Hepatocyte (in vitro differentiated cells): ENCODE data around the gene ERBB4. TPM values are rescaled to one million over a fixed set of nuclear protein-coding genes. Genes with fewer than 3 reads are reported as not detected.

ENCODE experiments used
- DNase-seq: peaks from one replicate; pipeline ENCODE4 v3.0.0-alpha.2; 2016; ENCODE audit warnings: low spot score
- H2AFZ ChIP-seq: fragments of 200-600 bp; sonication (generic); 2 replicates; pipeline ENCODE4 v1.6.0; 2016; ENCODE audit warnings: antibody characterized with exemption, mild to moderate bottlenecking
- H3K27ac ChIP-seq: fragments of 200-600 bp; sonication (generic); 2 replicates; pipeline ENCODE4 v1.5.1; 2016; ENCODE audit warnings: mild to moderate bottlenecking
- H3K27me3 ChIP-seq: fragments of 200-600 bp; sonication (generic); 2 replicates; pipeline ENCODE4 v1.6.1; 2016
- H3K36me3 ChIP-seq: fragments of 200-600 bp; sonication (generic); replicated peaks from 2 replicates; pipeline ENCODE4 v1.5.1; 2016; ENCODE audit warnings: low read depth; ENCODE audit not compliant: insufficient read depth
- H3K4me1 ChIP-seq: fragments of 200-600 bp; sonication (generic); 2 replicates; pipeline ENCODE4 v1.5.1; 2016; ENCODE audit warnings: mild to moderate bottlenecking, moderate library complexity; ENCODE audit not compliant: insufficient read depth
- H3K4me2 ChIP-seq: fragments of 200-600 bp; sonication (generic); 2 replicates; pipeline ENCODE4 v1.6.0; 2016
- H3K4me3 ChIP-seq: fragments of 200-600 bp; sonication (generic); 2 replicates; pipeline ENCODE4 v1.5.1; 2016; ENCODE audit warnings: mild to moderate bottlenecking
- H3K79me2 ChIP-seq: fragments of 200-600 bp; sonication (generic); 2 replicates; pipeline ENCODE4 v1.6.0; 2017; ENCODE audit warnings: mild to moderate bottlenecking
- H3K9me2 ChIP-seq: fragments of 200-600 bp; sonication (generic); replicated peaks from 2 replicates; pipeline ENCODE4 v1.6.0; 2017; ENCODE audit warnings: mild to moderate bottlenecking; ENCODE audit not compliant: insufficient read depth
- H3K9me3 ChIP-seq: fragments of 200-600 bp; sonication (generic); 2 replicates; pipeline ENCODE4 v1.5.1; 2016; ENCODE audit warnings: low read depth, mild to moderate bottlenecking
- H4K20me1 ChIP-seq: fragments of 200-600 bp; sonication (generic); 2 replicates; pipeline ENCODE4 v1.6.0; 2016; ENCODE audit warnings: mild to moderate bottlenecking; ENCODE audit not compliant: insufficient read depth, poor library complexity, severe bottlenecking
- EZH2 ChIP-seq: fragments of 200-600 bp; sonication (generic); IDR thresholded peaks from 2 replicates; pipeline ENCODE4 v1.6.1; 2016; ENCODE audit warnings: antibody characterized with exemption, mild to moderate bottlenecking, borderline replicate concordance
- EZH2phosphoT487 ChIP-seq: fragments of 200-600 bp; sonication (generic); IDR thresholded peaks from one replicate; pipeline ENCODE4 v1.6.1; 2018; ENCODE audit warnings: antibody characterized with exemption, mild to moderate bottlenecking, low read depth, moderate library complexity; ENCODE audit not compliant: unreplicated experiment, severe bottlenecking
- WGBS: methylation state at CpG from one replicate; pipeline ENCODE4 v1.1.6; 2016; ENCODE audit warnings: low lambda C conversion rate; ENCODE audit errors: missing lambda C conversion rate; 5-methylcytosine and 5-hydroxymethylcytosine counted together
- polyA plus RNA-seq: library from polyadenylated mRNA; unstranded; fragments of >200 nt; fragmentation: Nextera tagmentation; extraction: Ambion mirVana; gene quantifications from 2 replicates; pipeline ENCODE4 v1.2.1, GENCODE V29; 2016
- total RNA-seq: library from RNA; depleted of rRNA; stranded (reverse); fragments of >200 nt; gene quantifications from 2 replicates; pipeline ENCODE4 v1.2.3, GENCODE V29; 2014
- TF ChIP-seq, protein P1 (sequence below): fragments of 200-600 bp; sonication (generic); IDR thresholded peaks from 2 replicates; pipeline ENCODE4 v1.5.1; 2016; ENCODE audit warnings: antibody characterized with exemption, mild to moderate bottlenecking; ENCODE audit not compliant: poor library complexity

ERBB4 gene
- total and polyA plus RNA-seq, 2 experiments from 2014 or later: 3.4 to 3.9 TPM

DNA sequence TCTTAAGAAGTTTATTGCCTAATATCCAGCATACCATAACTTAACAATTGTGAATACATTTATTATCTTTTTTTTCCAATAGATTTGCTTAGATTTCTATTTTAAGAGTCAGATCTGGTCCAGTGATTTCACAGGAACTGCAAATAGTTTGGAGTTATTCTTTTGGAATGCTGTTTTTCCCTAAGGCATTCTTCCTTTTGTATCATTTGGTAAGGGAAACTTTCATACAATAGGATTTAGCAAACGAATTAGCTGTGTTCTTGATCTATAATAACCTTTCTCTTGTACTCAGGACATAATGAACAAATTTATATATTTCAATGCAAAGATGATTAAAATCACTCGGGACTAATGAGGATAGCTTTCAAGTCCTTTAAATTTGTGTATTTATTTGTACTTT lies 201.6 kb downstream of the ERBB4 start:
- Histone ChIP-seq H3K4me3 (no peak overlapping the region), H3K4me2 (no peak overlapping the region), H3K9me3 (no peaks in the 10 kb centered on the region), H3K36me3 (no peaks in the 10 kb centered on the region), H3K27me3 (no peaks in the 10 kb centered on the region), H2AFZ (no peak overlapping the region), H3K4me1 (no peaks in the 10 kb centered on the region), H4K20me1 (no peaks in the 10 kb centered on the region), H3K27ac (no peak overlapping the region), H3K9me2 (no peaks in the 10 kb centered on the region), H3K79me2 (no peaks in the 10 kb centered on the region)
- 81% methylated on average over 2 of the region's 2 CpGs for WGBS
- TF ChIP-seq, protein P1, sequence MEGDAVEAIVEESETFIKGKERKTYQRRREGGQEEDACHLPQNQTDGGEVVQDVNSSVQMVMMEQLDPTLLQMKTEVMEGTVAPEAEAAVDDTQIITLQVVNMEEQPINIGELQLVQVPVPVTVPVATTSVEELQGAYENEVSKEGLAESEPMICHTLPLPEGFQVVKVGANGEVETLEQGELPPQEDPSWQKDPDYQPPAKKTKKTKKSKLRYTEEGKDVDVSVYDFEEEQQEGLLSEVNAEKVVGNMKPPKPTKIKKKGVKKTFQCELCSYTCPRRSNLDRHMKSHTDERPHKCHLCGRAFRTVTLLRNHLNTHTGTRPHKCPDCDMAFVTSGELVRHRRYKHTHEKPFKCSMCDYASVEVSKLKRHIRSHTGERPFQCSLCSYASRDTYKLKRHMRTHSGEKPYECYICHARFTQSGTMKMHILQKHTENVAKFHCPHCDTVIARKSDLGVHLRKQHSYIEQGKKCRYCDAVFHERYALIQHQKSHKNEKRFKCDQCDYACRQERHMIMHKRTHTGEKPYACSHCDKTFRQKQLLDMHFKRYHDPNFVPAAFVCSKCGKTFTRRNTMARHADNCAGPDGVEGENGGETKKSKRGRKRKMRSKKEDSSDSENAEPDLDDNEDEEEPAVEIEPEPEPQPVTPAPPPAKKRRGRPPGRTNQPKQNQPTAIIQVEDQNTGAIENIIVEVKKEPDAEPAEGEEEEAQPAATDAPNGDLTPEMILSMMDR: no peak
- no peak for TF ChIP-seq EZH2
- no peak for DNase-seq

- Histone ChIP-seq H3K79me2 (no peaks in the 10 kb centered on the region), H3K4me3 (no peak overlapping the region), H3K27ac (no peak overlapping the region), H3K36me3 (no peaks in the 10 kb centered on the region), H3K27me3 (no peaks in the 10 kb centered on the region), H2AFZ (no peak overlapping the region), H3K9me2 (no peaks in the 10 kb centered on the region), H3K4me2 (no peak overlapping the region), H3K4me1 (no peaks in the 10 kb centered on the region), H3K9me3 (no peaks in the 10 kb centered on the region), H4K20me1 (no peaks in the 10 kb centered on the region)
- TF ChIP-seq EZH2phosphoT487: no peak
- TF ChIP-seq, protein P1: no peak
- no peak for TF ChIP-seq EZH2
- no peak for DNase-seq
- 78% methylated on average over 4 of the region's 4 CpGs for WGBS
These were observed 208.3 kb downstream of the ERBB4 start for GRCh38 chr2:212330263-212330662.

DNA sequence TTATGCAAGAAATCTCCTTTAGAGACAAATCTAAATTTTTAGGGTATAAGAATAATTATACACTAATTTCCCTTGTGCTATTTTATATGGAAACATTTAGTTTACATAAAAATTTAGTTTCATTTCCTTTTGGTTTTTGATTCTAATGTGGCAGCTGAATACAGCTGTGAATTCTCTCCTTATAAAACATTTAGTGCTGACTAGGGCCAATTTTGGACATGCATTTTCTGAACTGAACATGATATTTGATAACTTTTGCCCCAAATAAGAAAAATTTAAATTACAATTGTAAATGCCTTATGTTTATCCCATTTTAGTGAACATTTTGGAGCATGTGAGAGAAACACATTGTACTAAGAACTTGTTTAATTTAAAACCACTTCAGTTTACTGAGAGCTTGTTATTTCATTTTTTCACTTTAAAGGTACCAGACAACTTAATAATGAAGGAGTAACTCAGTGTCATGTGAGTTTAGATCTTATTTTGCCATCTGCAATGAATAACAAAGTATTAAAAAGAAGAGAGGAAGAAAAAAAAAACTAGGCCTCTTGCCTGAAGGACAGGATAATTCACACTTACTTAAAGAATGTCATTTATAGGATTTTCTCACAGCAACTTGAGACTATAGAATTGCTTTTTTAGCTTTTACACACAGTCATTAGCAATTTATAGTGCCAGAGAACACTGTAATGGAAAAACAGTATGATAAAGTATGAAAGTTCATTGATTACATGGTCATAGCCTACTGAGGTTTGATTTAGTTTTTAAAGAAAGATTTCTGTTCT lies 209.7 kb downstream of the ERBB4 start:
- H3K79me2 ChIP-seq: no peaks in the 10 kb centered on the region
- no peak overlapping the region for H3K4me2 ChIP-seq
- H2AFZ ChIP-seq: no peak overlapping the region
- H3K27ac ChIP-seq: no peak overlapping the region
- no peaks in the 10 kb centered on the region for H3K4me1 ChIP-seq
- no peak overlapping the region for H3K4me3 ChIP-seq
- H4K20me1 ChIP-seq: no peaks in the 10 kb centered on the region
- no peaks in the 10 kb centered on the region for H3K9me2 ChIP-seq
- H3K9me3 ChIP-seq: no peaks in the 10 kb centered on the region
- no peak for DNase-seq
- TF ChIP-seq, protein P1: no peak
- TF ChIP-seq EZH2: no peak
- TF ChIP-seq EZH2phosphoT487: no peak
- H3K36me3 ChIP-seq: no peaks in the 10 kb centered on the region
- H3K27me3 ChIP-seq: no peaks in the 10 kb centered on the region

DNA sequence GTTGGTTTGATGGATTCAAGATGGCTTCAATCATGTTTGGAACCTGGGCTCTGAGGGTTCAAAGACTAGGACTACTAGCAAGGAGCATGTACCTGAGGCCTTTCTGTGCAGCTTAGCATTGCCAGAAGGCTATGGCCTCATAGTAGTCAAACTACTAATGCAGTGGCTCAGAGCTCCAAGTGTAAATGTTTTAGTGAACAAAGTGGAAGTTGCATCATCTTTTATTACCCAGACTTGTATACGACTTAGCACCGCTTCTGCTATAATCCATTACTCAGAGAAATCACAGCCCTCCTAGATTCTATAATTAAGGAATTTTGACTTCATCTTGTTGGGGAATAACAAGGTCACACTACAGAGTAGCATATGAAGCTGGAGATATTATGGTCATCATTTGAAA lies 210.5 kb downstream of the ERBB4 start:
- Histone ChIP-seq H3K27me3 (no peaks in the 10 kb centered on the region), H3K9me2 (no peaks in the 10 kb centered on the region), H4K20me1 (no peaks in the 10 kb centered on the region), H3K4me3 (no peak overlapping the region), H3K27ac (peak overlapping the region; percentile 22), H3K9me3 (no peaks in the 10 kb centered on the region), H2AFZ (no peak overlapping the region), H3K4me1 (no peaks in the 10 kb centered on the region), H3K36me3 (no peaks in the 10 kb centered on the region), H3K4me2 (no peak overlapping the region), H3K79me2 (no peaks in the 10 kb centered on the region)
- 74% methylated on average over 2 of the region's 2 CpGs for WGBS
- peak; percentile 23 for DNase-seq
- TF ChIP-seq, protein P1: no peak
- TF ChIP-seq EZH2: no peak
- TF ChIP-seq EZH2phosphoT487: no peak
